HCT116 (cell line): ENCODE results near the gene EVA1A.

Experiments
- EGR1 ChIP-seq: IDR thresholded peaks from 2 replicates; pipeline ENCODE4 v1.6.1; 2012; ENCODE audit warnings: low read depth
- EZH2 ChIP-seq: fragments of 200-600 bp; sonication (generic); IDR thresholded peaks from 2 replicates; pipeline ENCODE4 v1.6.1; 2017; ENCODE audit warnings: antibody characterized with exemption, mixed run types
- POLR2A ChIP-seq: IDR thresholded peaks from 2 replicates; pipeline ENCODE4 v1.7.0; 2011; ENCODE audit warnings: borderline replicate concordance; ENCODE audit not compliant: insufficient read depth, insufficient read length; ENCODE audit errors: extremely low read depth
- POLR2AphosphoS5 ChIP-seq: IDR thresholded peaks from 2 replicates; pipeline ENCODE4 v1.6.1; 2011; ENCODE audit warnings: mild to moderate bottlenecking, low read depth, low read length, moderate library complexity
- RAD21 ChIP-seq: IDR thresholded peaks from 2 replicates; pipeline ENCODE4 v1.6.1; 2012; ENCODE audit warnings: low read depth, mild to moderate bottlenecking
- SIN3A ChIP-seq: IDR thresholded peaks from 2 replicates; pipeline ENCODE4 v1.6.1; 2012; ENCODE audit warnings: low read depth
- SP1 ChIP-seq: IDR thresholded peaks from 2 replicates; pipeline ENCODE4 v1.6.1; 2012; ENCODE audit warnings: low read depth
- YY1 ChIP-seq: IDR thresholded peaks from 2 replicates; pipeline ENCODE4 v1.6.1; 2011; ENCODE audit warnings: low read length, low read depth, moderate library complexity, mild to moderate bottlenecking; ENCODE audit not compliant: insufficient replicate concordance; ENCODE audit errors: extremely low read depth
- TF ChIP-seq, protein P1 (sequence below), 3 experiments: fragments of 200-600 bp in 1 of 3; sonication (generic) in 1 of 3; IDR thresholded peaks in 2 of 3; conservative IDR thresholded peaks in 1 of 3; 2 replicates each; pipeline ENCODE4 v1.5.1; 2012 to 2017; ENCODE audit warnings: low read depth in 2 of 3, low read length in 2 of 3, antibody characterized with exemption in 1 of 3, borderline replicate concordance in 1 of 3, control low read depth in 1 of 3, mild to moderate bottlenecking in 1 of 3, mixed read lengths in 1 of 3, mixed run types in 1 of 3, moderate library complexity in 1 of 3; ENCODE audit not compliant: insufficient read depth in 1 of 3
- TF ChIP-seq, protein P2 (sequence below): IDR thresholded peaks from 2 replicates; pipeline ENCODE4 v1.6.1; 2012; ENCODE audit warnings: low read depth

DNA sequence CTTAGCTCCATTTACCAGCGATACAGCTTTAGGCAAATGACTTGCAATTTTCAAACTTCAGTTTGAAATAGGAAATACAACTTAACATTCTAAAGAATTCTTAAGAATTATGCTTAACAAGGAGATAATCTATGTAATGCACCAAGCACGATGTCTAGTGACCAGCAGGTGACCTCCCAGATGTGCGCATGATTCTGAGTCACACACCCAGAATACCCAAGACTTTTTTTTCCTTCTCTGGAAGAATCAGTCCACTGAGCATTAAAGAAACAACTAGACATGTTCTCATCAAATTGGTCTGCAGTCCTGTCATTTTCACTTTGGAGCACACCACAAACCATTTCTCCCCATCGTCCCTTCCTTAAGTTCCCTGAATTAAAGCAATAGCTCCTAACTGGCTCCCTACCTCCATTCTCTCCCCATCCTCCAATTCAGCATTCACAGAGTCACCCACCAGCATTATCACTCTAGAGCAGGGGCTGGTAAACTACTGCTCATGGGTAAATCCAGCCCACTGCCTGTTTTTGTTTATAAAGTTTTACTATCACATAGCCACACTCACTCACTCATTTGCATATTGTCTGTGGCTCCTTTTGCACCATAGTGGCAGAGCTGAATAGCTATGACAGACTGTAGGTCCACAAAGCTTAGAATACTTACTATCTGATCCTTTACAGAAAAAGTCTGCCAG is 13.2 kb downstream of the EVA1A start:
- TF ChIP-seq POLR2A (no peak), POLR2AphosphoS5 (no peak), YY1 (no peak), EZH2 (no peak), RAD21 (no peak), SP1 (no peak), SIN3A (no peak), EGR1 (no peak)
- TF ChIP-seq, protein P1, sequence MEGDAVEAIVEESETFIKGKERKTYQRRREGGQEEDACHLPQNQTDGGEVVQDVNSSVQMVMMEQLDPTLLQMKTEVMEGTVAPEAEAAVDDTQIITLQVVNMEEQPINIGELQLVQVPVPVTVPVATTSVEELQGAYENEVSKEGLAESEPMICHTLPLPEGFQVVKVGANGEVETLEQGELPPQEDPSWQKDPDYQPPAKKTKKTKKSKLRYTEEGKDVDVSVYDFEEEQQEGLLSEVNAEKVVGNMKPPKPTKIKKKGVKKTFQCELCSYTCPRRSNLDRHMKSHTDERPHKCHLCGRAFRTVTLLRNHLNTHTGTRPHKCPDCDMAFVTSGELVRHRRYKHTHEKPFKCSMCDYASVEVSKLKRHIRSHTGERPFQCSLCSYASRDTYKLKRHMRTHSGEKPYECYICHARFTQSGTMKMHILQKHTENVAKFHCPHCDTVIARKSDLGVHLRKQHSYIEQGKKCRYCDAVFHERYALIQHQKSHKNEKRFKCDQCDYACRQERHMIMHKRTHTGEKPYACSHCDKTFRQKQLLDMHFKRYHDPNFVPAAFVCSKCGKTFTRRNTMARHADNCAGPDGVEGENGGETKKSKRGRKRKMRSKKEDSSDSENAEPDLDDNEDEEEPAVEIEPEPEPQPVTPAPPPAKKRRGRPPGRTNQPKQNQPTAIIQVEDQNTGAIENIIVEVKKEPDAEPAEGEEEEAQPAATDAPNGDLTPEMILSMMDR (IDR thresholded peaks at IDR 0.05 in 2 of 3, conservative IDR thresholded peaks at IDR 0.05 in 1 of 3; ENCODE audit: borderline replicate concordance in 1 of 3, insufficient read depth in 1 of 3, low read depth in 2 of 3, low read length in 2 of 3), result no peak
- TF ChIP-seq, protein P2, sequence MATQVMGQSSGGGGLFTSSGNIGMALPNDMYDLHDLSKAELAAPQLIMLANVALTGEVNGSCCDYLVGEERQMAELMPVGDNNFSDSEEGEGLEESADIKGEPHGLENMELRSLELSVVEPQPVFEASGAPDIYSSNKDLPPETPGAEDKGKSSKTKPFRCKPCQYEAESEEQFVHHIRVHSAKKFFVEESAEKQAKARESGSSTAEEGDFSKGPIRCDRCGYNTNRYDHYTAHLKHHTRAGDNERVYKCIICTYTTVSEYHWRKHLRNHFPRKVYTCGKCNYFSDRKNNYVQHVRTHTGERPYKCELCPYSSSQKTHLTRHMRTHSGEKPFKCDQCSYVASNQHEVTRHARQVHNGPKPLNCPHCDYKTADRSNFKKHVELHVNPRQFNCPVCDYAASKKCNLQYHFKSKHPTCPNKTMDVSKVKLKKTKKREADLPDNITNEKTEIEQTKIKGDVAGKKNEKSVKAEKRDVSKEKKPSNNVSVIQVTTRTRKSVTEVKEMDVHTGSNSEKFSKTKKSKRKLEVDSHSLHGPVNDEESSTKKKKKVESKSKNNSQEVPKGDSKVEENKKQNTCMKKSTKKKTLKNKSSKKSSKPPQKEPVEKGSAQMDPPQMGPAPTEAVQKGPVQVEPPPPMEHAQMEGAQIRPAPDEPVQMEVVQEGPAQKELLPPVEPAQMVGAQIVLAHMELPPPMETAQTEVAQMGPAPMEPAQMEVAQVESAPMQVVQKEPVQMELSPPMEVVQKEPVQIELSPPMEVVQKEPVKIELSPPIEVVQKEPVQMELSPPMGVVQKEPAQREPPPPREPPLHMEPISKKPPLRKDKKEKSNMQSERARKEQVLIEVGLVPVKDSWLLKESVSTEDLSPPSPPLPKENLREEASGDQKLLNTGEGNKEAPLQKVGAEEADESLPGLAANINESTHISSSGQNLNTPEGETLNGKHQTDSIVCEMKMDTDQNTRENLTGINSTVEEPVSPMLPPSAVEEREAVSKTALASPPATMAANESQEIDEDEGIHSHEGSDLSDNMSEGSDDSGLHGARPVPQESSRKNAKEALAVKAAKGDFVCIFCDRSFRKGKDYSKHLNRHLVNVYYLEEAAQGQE, result no peak
